ENCODE results near the gene RAB21. TPM values are rescaled to one million over a fixed set of nuclear protein-coding genes. Genes with fewer than 3 reads are reported as not detected.

The RAB21 gene
- total RNA-seq, 2 donors from 2014 or later: 50.0 to 126 TPM

DNA sequence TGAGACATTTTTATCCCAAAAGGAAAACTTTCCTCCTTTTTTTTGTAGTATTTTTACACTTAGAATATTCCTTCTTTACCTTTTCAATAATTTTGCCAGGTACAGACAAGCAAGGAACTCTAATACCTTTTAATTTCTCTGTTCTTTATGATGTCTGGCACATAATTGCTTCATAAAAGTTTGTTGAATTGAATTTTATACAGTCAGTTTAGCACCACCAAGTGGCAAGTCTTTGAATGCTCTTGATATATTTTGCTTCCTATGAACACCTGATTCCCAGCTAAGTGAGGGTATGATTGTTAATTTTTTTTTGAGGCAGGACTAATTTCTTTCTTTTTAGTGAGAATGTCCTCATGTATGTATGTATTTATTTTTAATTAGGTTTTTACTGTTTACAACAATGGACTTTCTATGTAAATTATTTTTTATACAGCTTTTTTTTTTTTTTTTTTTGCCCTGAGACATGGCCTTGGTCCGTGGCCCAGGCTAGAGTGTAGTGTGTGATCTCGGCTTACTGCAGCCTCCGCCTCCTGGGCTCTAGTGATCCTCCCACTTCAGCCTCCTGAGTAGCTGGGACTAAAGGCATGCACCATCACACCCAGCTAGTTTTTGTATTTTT lies 91.8 kb downstream of the RAB21 start:
- H3K27me3 Mint-ChIP-seq: no peaks in the 10 kb centered on the region
- no peaks in the 10 kb centered on the region for H3K36me3 Mint-ChIP-seq
- H3K4me3 Mint-ChIP-seq: no peak overlapping the region
- H3K27ac Mint-ChIP-seq: no peak overlapping the region
- no peak for DNase-seq (ENCODE audit: low spot score)
- H3K9me3 Mint-ChIP-seq: no peaks in the 10 kb centered on the region
- no peak for ATAC-seq
- H3K4me1 Mint-ChIP-seq (ENCODE audit: low read depth in 2 of 2): peaks cover 14 to 15% of the 10 kb centered on the region in 2 donors

DNA sequence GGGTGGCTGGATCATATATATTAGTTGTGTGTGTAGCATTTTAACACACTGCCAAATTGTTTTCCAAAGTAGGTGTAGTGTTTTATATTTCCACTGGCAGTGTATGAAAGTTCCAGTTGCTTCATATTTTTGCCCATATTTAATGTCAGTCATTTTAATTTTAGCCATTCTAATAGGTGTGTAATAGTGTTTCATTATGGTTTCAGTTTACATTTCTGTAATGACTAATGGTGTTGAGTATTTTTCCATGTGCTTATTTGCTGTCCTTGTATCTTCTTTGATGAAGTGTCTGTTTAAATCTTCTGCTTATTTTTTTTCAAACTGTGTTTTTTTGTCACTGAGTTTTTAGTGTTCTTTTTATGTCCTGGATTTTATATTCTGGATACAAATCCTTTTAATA lies 93.5 kb downstream of the RAB21 start:
- Mint-ChIP-seq H3K36me3 (peaks cover 10% of the 10 kb centered on the region), H3K27me3 (no peaks in the 10 kb centered on the region), H3K4me3 (no peak overlapping the region), H3K9me3 (no peaks in the 10 kb centered on the region), H3K4me1 (ENCODE audit: low read depth in 2 of 2) (peaks cover 13% of the 10 kb centered on the region in 2 donors), H3K27ac (no peak overlapping the region)
- ATAC-seq (no peak), DNase-seq (ENCODE audit: low spot score) (no peak)

DNA sequence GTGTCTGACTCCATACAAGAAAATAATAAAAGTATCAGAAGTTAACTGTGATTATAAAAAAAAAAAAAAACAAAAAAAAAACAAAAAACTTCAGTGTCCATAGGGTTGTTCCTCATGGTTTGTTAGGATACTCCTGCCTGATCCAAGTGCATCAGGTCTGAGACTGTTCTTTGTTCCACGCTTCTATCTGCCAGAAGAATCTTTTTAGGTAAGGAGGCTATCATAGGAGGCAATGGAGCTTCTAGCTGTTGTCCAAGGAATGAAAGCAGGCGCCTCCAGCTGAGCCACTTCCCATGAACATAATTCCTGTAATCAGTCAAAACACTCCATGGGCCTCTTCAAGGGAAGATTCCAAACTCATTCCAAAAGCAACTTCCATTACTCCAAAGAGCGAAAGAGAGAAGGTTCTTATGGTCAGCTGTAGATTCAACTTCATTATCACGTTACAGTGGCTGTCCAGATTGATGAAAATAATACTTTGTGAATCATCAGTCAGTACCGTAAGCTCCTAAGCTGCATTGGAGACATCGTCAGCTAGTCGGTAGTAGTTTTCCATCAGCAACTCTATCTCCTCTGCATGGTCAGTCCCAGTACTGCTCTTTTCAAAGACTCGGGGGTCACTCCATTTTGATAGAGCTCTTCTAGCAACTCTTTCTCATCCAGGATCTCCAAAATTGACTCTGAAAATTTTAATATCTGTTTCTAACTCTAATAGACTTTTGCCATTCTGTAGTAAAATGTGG lies 94.6 kb downstream of the RAB21 start:
- ATAC-seq: no peak
- Mint-ChIP-seq H3K36me3 (peaks cover 16% of the 10 kb centered on the region), H3K27me3 (no peaks in the 10 kb centered on the region), H3K27ac (no peak overlapping the region), H3K4me1 (ENCODE audit: low read depth in 2 of 2) (peaks cover 20 to 21% of the 10 kb centered on the region in 2 donors), H3K4me3 (no peak overlapping the region), H3K9me3 (no peaks in the 10 kb centered on the region)
- DNase-seq (ENCODE audit: low spot score): no peak

Other genes with a start within 250 kb of the RAB21 start
- 100 to 1,000 TPM in 1 of 2 donors, 10 to 100 TPM in 1; 71.1 to 104 TPM for gene ZFC3H1, start 91.0 kb upstream of the RAB21 start, total RNA-seq
- gene THAP2, start 90.6 kb upstream of the RAB21 start, total RNA-seq: 1 to 10 TPM; 5.2 to 9.2 TPM
- gene TMEM19, start 68.8 kb upstream of the RAB21 start, total RNA-seq: 10 to 100 TPM; 13.4 to 24.8 TPM
- gene TBC1D15, start 84.9 kb downstream of the RAB21 start, total RNA-seq: 10 to 100 TPM; 29.9 to 31.2 TPM
- gene TPH2, start 184.0 kb downstream of the RAB21 start, total RNA-seq: not detected

Data from natural killer cell treated with Interleukin-12 subunit alpha and Interleukin-12 subunit beta and Interleukin-15 and Interleukin-18, amount 100 ng/mL, for 72 hours (primary cell).